ENCODE measurements around the gene CLINT1. TPM values are rescaled to one million over a fixed set of nuclear protein-coding genes. Genes with fewer than 3 reads are reported as not detected.

Gene CLINT1
- 64.3 to 77.5 TPM (median 72.4 TPM) in 5 replicates for total RNA-seq (2022; extraction: Qiagen RNA extraction)

DNA sequence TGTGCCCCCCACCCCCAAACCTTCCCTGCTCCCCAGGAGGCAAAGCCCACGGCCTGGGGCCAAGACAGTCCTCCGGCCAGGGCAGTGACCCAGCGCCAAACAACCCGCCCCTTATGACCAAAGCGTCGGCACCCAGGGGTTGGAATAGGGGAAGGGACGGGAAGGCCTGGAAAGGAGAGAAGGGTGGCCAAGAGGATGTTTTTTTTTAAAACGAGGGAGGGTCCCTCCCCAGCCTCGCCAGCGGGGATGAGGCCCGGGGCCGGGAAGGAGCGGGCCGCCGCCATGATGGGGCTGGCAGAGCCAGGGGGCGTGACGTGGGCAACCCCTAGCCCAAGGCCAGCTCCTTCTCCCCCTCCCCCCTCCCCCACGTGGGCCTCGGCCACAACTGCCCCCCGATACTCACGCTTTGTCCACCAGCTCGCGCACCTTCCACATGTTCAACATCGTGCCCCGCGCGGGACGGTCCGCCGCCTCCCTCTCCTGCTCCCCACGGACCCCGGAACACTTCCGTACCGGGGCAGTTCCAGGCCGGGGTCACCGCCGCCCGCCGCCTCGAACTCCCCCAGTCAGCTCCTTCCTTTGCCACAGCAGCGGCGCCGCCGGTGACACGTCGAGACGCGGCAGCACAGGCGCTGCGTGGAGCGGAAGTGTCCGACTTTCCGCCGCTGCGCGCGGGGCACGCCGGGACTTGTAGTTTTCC, at the start of gene CLINT1:
Gene CLINT1, minus strand, starts transcription at position 619 of the 700 bp plus-strand sequence. Its CDS starts 175 bp downstream, at position 444.

GRCh38 chr5:157743163-157744050, 115.5 kb downstream of the CLINT1 start, which contains the start of gene LSM11:
Gene LSM11, plus strand, starts transcription at chr5:157743712. Its CDS starts 39 bp downstream, at chr5:157743751.

Other genes with a start within 250 kb of the CLINT1 start
- gene SOX30, start 206.7 kb downstream of the CLINT1 start, total RNA-seq (2022; extraction: Qiagen RNA extraction), result not detected in 5 replicates
- not detected in 5 replicates for gene C5orf52, start 187.6 kb downstream of the CLINT1 start, total RNA-seq (2022; extraction: Qiagen RNA extraction)
- gene THG1L, start 127.7 kb downstream of the CLINT1 start, total RNA-seq (2022; extraction: Qiagen RNA extraction), result 23.5 to 29.0 TPM (median 24.3 TPM) in 5 replicates
- 2.4 to 3.2 TPM (median 2.9 TPM) in 5 replicates for gene LSM11, start 115.4 kb downstream of the CLINT1 start, total RNA-seq (2022; extraction: Qiagen RNA extraction)

All from A549 treated with Mapracorat at 1 μM for 4 hours (cell line).